ENCODE measurements around the gene NAGA. TPM values are rescaled to one million over a fixed set of nuclear protein-coding genes. Genes with fewer than 3 reads are reported as not detected.
"Not testable (repeated sequence)": the region's sequence is repeated elsewhere in the genome, so short reads cannot be mapped to it uniquely, and the experiment has no call there.

NAGA gene
- total RNA-seq, 4 donors from 2014 or later = 48.3 to 120 (median 96.0) TPM

DNA sequence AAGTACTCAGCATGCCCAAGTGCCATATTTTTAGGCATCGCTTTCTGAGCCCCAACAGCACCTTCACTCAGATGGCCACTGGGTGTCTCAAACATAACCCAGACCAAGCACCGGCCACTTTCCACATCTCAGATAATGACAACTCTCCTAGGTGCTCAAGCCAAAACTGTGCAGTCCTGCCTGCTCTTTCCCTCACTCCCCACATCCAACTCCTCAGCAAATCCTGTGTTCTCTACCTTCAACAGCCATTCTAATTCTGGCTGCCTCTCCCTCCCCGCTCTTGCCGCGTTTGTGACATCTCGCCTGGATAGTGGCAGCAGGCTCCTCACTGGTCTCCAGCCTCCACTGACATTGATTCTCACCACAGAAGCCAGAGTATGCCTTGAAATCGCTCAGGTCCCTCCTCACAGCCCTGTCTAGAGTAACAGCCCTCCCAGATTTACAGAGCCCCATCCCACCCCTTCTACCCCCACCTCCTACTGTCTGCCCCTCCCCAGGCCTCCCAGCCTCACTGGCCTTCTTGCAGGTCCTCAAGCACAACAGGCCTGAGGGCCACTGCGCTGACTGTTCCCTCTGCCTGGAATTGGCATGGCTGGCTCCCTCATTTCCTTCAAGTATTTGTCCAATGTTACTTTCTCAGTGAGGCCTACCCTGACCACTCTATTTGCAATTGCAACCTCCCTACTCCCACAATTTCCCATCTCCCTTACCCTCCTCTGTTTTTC lies 2.2 kb upstream of the NAGA start:
- Histone ChIP-seq H3K9me3 (no peaks in the 10 kb centered on the region), H3K27me3 (no peaks in the 10 kb centered on the region), H3K36me3 (no peaks in the 10 kb centered on the region), H3K4me3 (no peak overlapping the region), H3K4me1 (peaks cover 21 to 43% (median 32%) of the 10 kb centered on the region in 4 donors), H3K27ac (no peak overlapping the region)
- in situ Hi-C loops (cut with MboI; ENCODE audit: low pct_ligation_motif_present in 1 of 4, low pct_unique_long_range_greater_than_20kb in 1 of 4, low sequenced_read_pairs in 3 of 4) = no loop called here
- TF ChIP-seq EP300 (IDR thresholded peaks at IDR 0.05; ENCODE audit: low read depth) (no peak), POLR2A (IDR thresholded peaks at IDR 0.05) (no peak), CTCF (IDR thresholded peaks at IDR 0.05) (no peak), POLR2AphosphoS5 (IDR thresholded peaks at IDR 0.05) (no peak)
- DNase-seq = no peak
- intact Hi-C loops (cut with DNase I; ENCODE audit: low total_unique reads) = no loop called here
- WGBS, 2 donors (ENCODE audit: low coverage in 1 of 2) = 78 to 84% methylated on average over 6 to 8 of the region's 8 CpGs

GRCh38 chr22:42071508-42071907 lies 896 bp upstream of the NAGA start:
- intact Hi-C loops (cut with DNase I; ENCODE audit: low total_unique reads) = loop anchor here (1.0 kb wide), 1 partner anchor 19 kb away; the partner anchor contains the start of gene NDUFA6
- DNase-seq; H3K27me3 ChIP-seq; H3K9me3 ChIP-seq; H3K36me3 ChIP-seq; in situ Hi-C loops (cut with MboI; ENCODE audit: low pct_ligation_motif_present in 1 of 4, low pct_unique_long_range_greater_than_20kb in 1 of 4, low sequenced_read_pairs in 3 of 4): not testable (repeated sequence)
- WGBS, 2 donors (ENCODE audit: low coverage in 1 of 2) = 62 to 64% methylated on average over 3 to 7 of the region's 7 CpGs
- Histone ChIP-seq H3K4me3 (peak overlapping the region in 2 of 4 donors; percentile 61 to 78), H3K27ac (peak overlapping the region; percentile 86 to 96 (median 93)), H3K4me1 (peaks cover 21 to 40% (median 31%) of the 10 kb centered on the region in 4 donors)

- intact Hi-C loops (cut with DNase I; ENCODE audit: low total_unique reads) (no loop called here), in situ Hi-C loops (cut with MboI; ENCODE audit: low pct_ligation_motif_present in 1 of 4, low pct_unique_long_range_greater_than_20kb in 1 of 4, low sequenced_read_pairs in 3 of 4) (no loop called here)
- peaks cover 0 to 16% (median 0%) of the 10 kb centered on the region in 4 donors for H3K36me3 ChIP-seq
- no peak for DNase-seq
- no peaks in the 10 kb centered on the region for H3K27me3 ChIP-seq
- peak overlapping the region; percentile 36 to 78 (median 56) for H3K4me3 ChIP-seq
- TF ChIP-seq EP300 (IDR thresholded peaks at IDR 0.05; ENCODE audit: low read depth) = no peak
- TF ChIP-seq POLR2A (IDR thresholded peaks at IDR 0.05) = no peak
- no peak for TF ChIP-seq CTCF (IDR thresholded peaks at IDR 0.05)
- TF ChIP-seq POLR2AphosphoS5 (IDR thresholded peaks at IDR 0.05) = no peak
- WGBS, 2 donors (ENCODE audit: low coverage in 1 of 2) = 15% methylated on average over 19 of the region's 19 CpGs; no CpG with 5 or more reads in 1 of the 2 donors
- H3K27ac ChIP-seq = peak overlapping the region; percentile 86 to 96 (median 93)
- no peaks in the 10 kb centered on the region for H3K9me3 ChIP-seq
- peaks cover 17 to 34% (median 28%) of the 10 kb centered on the region in 4 donors for H3K4me1 ChIP-seq
Observed at GRCh38 chr22:42069801-42070516, 653 bp downstream of the NAGA start.

DNA sequence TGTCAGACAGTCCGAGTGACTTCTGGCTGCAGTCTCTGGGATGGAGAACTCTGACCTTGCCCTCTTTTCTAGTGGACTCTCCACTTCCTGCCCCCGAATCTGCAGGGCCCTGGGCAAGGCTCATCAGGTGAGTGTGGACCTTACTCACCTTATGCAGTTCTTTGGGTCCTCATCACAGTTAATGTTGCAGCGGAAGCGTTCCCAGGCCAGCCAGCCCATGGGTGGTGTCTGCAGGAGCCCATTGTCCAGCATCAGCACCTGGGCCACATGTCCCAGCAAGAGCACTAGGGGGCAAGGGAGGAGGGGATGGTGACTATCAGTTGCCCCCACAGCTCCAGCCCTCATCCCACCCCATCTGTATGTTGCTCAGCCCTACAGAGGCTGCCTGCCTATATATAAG lies 2.3 kb downstream of the NAGA start:
- in situ Hi-C loops (cut with MboI; ENCODE audit: low pct_ligation_motif_present in 1 of 4, low pct_unique_long_range_greater_than_20kb in 1 of 4, low sequenced_read_pairs in 3 of 4) (no loop called here), intact Hi-C loops (cut with DNase I; ENCODE audit: low total_unique reads) (no loop called here)
- no peak for TF ChIP-seq POLR2A (IDR thresholded peaks at IDR 0.05)
- TF ChIP-seq EP300 (IDR thresholded peaks at IDR 0.05; ENCODE audit: low read depth) = no peak
- TF ChIP-seq POLR2AphosphoS5 (IDR thresholded peaks at IDR 0.05) = no peak
- TF ChIP-seq CTCF (IDR thresholded peaks at IDR 0.05) = no peak
- WGBS, 2 donors (ENCODE audit: low coverage in 1 of 2) = 91% methylated on average over 4 of the region's 4 CpGs; no CpG with 5 or more reads in 1 of the 2 donors
- Histone ChIP-seq H3K4me3 (no peak overlapping the region), H3K27ac (no peak overlapping the region), H3K36me3 (peaks cover 0 to 16% (median 0%) of the 10 kb centered on the region in 4 donors), H3K27me3 (no peaks in the 10 kb centered on the region), H3K4me1 (peaks cover 10 to 30% (median 16%) of the 10 kb centered on the region in 4 donors), H3K9me3 (no peaks in the 10 kb centered on the region)
- no peak for DNase-seq
